CMK (cell line): Measurements from ENCODE around the gene SLC49A3.
"Not testable (repeated sequence)": the region's sequence is repeated elsewhere in the genome, so short reads cannot be mapped to it uniquely, and the experiment has no call there.

Experiments used
- DNase-seq: peaks from one replicate; pipeline ENCODE4 v3.0.0-alpha.2; 2010; ENCODE audit warnings: low read depth

Gene SLC49A3

GRCh38 chr4:688854-689681, at the start of gene SLC49A3:
Gene SLC49A3, minus strand, starts transcription at chr4:689151. Its CDS starts 24 bp downstream, at chr4:689127.
- DNase-seq = no peak

DNA sequence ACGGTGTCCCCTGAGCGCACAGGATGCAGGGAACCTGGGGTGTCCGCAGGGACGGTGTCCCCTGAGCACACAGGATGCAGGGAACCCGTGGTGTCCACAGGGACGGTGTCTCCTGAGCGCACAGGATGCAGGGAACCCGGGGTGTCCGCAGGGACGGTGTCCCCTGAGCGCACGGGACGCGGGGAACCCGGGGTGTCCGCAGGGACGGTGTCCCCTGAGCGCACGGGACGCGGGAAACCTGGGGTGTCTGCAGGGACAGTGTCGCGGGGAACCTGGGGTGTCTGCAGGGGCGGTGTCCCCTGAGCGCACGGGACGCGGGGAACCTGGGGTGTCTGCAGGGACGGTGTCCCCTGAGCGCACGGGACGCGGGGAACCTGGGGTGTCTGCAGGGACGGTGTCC, 47.6 kb upstream of the SLC49A3 start:
- not testable (repeated sequence) for DNase-seq

DNA sequence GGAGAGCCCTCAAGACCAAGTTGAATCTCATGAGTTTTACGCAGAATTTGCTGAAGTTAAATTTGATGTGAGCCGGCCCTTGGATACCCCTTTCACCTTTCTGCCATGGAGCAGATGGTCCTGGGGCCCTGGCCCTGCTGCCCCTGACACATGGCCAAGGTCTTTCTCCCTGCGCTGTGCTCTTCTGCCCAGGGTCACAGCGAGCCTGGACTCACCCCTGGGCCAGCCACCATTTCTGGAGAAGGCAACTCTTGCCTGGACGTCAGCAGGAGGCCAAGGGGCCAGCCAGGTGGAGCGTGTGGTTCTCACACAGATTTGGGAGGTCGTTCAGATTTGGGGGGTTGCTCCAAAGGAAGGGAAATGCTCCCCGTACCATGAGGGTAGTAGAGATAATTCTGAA, 46.6 kb upstream of the SLC49A3 start:
- no peak for DNase-seq

GRCh38 chr4:734951-735350, 46.0 kb upstream of the SLC49A3 start:
- no peak for DNase-seq

DNA sequence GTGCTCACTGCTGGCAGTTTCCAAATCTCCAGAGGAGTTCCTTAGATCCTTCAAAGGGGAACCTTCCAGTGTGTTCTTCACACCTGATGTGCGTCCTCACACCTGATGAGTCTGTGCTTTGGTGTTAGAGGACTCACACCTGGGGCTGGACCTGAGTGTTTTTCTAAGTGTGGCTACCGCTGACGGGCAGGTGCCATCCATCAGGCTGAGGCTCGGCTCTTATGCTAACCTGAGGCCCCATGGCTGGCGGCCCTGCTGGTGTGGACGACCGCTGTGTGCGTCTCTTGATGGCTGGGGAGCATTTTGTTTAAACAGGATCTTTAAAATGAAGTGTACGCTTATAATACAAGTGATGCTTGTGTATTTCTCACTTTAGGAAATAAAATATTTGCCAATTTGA, 45.1 kb upstream of the SLC49A3 start:
- no peak for DNase-seq

DNA sequence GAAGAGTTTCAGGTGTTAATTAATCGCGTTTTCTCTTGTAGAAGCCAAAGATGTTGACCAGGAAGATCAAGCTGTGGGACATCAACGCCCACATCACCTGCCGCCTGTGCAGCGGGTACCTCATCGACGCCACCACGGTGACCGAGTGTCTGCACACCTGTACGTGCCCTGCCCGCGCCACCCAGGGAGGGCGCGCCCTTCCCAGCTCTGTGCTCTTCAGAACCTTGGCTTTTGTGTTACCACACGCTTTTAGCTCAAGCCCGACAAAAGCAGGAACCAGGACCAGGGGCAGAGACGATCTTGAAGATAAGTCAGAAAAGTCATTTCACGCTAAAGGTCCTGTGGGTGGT, 44.7 kb upstream of the SLC49A3 start:
- no peak for DNase-seq

- DNase-seq = no peak
Observed at GRCh38 chr4:732911-733630, 44.1 kb upstream of the SLC49A3 start.

- no peak for DNase-seq
Observed at GRCh38 chr4:732486-732885, 43.5 kb upstream of the SLC49A3 start.

GRCh38 chr4:731954-732353, 43.0 kb upstream of the SLC49A3 start:
- not testable (repeated sequence) for DNase-seq

- DNase-seq = not testable (repeated sequence)
Observed at GRCh38 chr4:730946-731904, 42.3 kb upstream of the SLC49A3 start.

- no peak for DNase-seq
Observed at GRCh38 chr4:730511-730910, 41.6 kb upstream of the SLC49A3 start.

DNA sequence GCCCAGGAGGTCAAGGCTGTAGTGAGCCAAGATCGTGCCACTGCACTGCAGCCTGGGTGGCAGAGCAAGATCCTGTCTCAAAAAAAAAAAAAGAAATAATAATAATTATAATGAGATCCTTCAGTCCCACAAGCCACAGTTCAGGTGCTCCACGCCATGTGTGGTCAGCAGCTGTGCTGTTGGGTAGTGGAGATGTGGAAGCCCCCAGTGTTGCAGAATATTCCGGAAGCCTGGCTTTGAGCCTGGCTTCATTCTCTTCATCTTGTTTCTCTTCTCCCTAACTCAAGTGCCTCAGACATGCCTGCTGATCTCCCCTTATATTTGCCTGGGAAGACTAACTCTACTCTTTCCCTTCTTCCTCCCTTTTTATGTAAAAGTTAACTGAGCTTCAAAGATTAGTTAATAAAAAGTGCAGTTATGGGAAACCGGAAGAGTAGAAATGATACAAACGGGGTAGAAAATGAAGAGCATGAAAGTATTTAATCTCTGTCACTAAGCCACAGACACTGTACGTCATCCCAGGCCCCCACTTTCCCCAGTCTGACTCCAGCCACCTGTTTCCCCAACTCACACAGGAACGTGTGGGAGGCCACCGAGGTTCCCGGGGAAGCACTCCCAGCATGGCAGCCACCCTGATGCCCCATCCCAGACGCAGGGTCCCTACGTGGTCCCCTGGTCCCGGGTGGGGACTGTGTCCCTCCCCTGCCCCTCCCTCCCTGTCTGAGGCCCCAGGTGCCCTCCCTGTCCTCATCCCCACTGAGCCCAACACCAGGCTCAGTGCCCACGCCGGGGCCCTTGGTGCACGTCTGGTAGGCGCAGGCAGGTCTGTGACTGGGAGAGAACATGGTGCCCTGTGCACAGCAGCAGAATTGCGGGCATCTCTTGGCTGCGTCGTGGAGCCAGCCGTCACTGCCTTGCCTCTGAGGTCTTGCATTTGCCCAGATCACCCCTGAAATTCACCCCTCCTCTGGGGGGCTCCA, 40.7 kb upstream of the SLC49A3 start:
- no peak for DNase-seq

- no peak for DNase-seq
Observed at GRCh38 chr4:727576-727975, 38.6 kb upstream of the SLC49A3 start.

GRCh38 chr4:726838-727237, 37.9 kb upstream of the SLC49A3 start:
- DNase-seq = no peak

DNA sequence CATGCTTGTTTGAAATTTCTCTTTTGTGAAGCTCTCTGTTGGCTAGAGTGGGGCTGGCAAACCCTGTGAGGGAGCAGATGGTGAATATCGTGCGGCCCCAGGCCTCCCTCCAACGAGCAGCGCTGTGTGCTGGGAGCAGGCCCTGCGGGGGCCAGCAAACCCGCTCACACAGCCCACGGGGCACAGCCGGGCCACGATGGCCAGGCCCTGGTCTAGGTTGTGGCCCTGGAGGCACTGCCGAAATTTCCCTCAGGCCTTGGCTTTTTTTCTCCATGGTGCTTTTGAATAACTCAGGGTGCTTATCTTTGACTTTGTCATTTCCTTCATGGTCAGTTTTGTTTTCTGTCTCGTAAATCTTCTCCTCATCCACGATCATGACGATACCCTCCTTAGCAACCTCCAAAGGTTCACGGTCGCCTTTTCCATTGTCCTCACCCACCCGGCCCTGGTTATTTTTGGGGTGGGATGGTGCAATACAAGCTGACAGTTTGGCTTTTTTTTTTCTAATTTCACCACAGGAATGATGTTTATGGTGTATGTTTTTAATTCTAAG, 37.4 kb upstream of the SLC49A3 start:
- no peak for DNase-seq

- no peak for DNase-seq
Observed at GRCh38 chr4:725391-726234, 36.7 kb upstream of the SLC49A3 start.

DNA sequence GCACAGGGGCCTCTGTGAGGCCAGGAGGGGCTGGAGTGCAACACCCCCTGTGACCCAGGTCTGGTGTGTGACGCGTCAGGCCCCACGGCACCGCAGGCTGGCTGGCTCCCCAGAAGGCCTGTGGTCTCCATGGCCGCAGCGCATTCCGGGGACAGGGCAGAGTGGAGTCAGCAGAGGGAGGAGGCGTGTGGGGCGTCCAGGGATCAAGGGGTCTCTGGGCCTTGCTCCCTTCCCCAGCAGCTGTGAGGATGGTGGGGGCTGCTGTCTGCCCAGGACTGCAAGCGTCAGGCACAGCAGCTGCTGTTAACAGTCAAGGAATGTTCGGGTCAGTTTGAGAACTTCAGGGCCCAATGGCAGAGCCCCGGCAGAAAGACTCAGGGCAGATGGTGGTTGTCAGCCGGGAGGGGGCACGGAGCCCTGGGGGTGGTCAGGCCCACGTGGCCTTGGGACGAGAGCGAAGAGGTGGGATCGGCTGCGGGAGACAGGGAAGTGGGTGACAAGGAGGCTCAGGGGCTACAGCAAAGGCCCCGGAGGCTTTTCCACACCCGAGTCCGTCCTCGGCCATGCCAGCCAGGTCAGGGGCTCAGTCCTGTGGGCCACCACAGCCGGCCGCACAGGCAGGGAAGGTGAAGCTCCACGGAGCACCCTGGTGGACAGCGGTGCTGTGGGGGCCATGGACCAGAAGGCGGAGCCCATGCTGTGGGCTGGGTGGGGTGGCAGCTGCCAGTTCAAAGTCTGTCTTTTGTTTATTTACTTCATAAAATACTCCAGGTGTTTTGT, 35.0 kb upstream of the SLC49A3 start:
- no peak for DNase-seq

GRCh38 chr4:722851-723360, 34.0 kb upstream of the SLC49A3 start:
- no peak for DNase-seq

- DNase-seq = no peak
Observed at GRCh38 chr4:722169-722725, 33.3 kb upstream of the SLC49A3 start.
